HepG2 (cell line): ENCODE results near the gene ZMYM1. TPM values are rescaled to one million over a fixed set of nuclear protein-coding genes. Genes with fewer than 3 reads are reported as not detected.

ENCODE experiments used
- ELF1 ChIP-seq: sonication (generic); formaldehyde crosslinking; IDR thresholded peaks from 2 replicates; pipeline ENCODE4 v1.4.0; 2020; ENCODE audit warnings: missing genetic modification reagents
- KMT2B ChIP-seq: IDR thresholded peaks from 2 replicates; pipeline ENCODE4 v1.6.1; 2016; ENCODE audit warnings: missing genetic modification reagents, missing compliant biosample characterization
- MBNL3 ChIP-seq: fragments of 250-450 bp; sonication (Bioruptor Pico); conservative IDR thresholded peaks from 2 replicates; pipeline ENCODE4 v1.8.0; 2022; ENCODE audit warnings: mild to moderate bottlenecking, inconsistent platforms
- MED1 ChIP-seq: sonication (generic); formaldehyde crosslinking; IDR thresholded peaks from 2 replicates; pipeline ENCODE4 v1.4.0; 2020; ENCODE audit warnings: missing genetic modification reagents
- RBFOX2 ChIP-seq: fragments of 200-400 bp; formaldehyde crosslinking; IDR thresholded peaks from 2 replicates; pipeline ENCODE4 v1.6.1; 2017; ENCODE audit warnings: low read depth, mild to moderate bottlenecking, low read length
- RBM22 ChIP-seq: fragments of 200-400 bp; formaldehyde crosslinking; optimal IDR thresholded peaks from 2 replicates; pipeline ENCODE3; 2017; ENCODE audit warnings: mild to moderate bottlenecking, low read length, moderate library complexity
- RNF2 ChIP-seq: fragments of 450-650 bp; conservative IDR thresholded peaks from 2 replicates; pipeline ENCODE4 v1.6.1; 2016; ENCODE audit warnings: low read depth
- SP2 ChIP-seq: sonication (generic); formaldehyde crosslinking; IDR thresholded peaks from 2 replicates; pipeline ENCODE4 v1.5.1; 2020; ENCODE audit warnings: mild to moderate bottlenecking, missing genetic modification reagents
- ZFP82 ChIP-seq: sonication (generic); formaldehyde crosslinking; IDR thresholded peaks from 2 replicates; pipeline ENCODE4 v1.5.1; 2020; ENCODE audit warnings: mild to moderate bottlenecking, missing genetic modification reagents, borderline replicate concordance
- ZNF138 ChIP-seq: sonication (generic); formaldehyde crosslinking; IDR thresholded peaks from 2 replicates; pipeline ENCODE4 v1.5.0; 2020; ENCODE audit warnings: mild to moderate bottlenecking, low read depth, missing genetic modification reagents
- ZNF205 ChIP-seq: IDR thresholded peaks from 2 replicates; pipeline ENCODE4 v1.6.1; 2018; ENCODE audit warnings: missing biosample characterization, missing genetic modification reagents
- ZNF296 ChIP-seq: sonication (generic); formaldehyde crosslinking; conservative IDR thresholded peaks from 2 replicates; pipeline ENCODE4 v1.5.0; 2020; ENCODE audit warnings: mild to moderate bottlenecking, missing genetic modification reagents
- ZNF333 ChIP-seq: sonication (generic); formaldehyde crosslinking; IDR thresholded peaks from 2 replicates; pipeline ENCODE4 v1.4.0; 2020; ENCODE audit warnings: mild to moderate bottlenecking, missing genetic modification reagents, borderline replicate concordance
- ZNF367 ChIP-seq: sonication (generic); formaldehyde crosslinking; IDR thresholded peaks from 2 replicates; pipeline ENCODE4 v1.4.0; 2020; ENCODE audit warnings: missing genetic modification reagents, borderline replicate concordance
- ZNF558 ChIP-seq: sonication (generic); formaldehyde crosslinking; IDR thresholded peaks from 2 replicates; pipeline ENCODE4 v1.9.0; 2022; ENCODE audit warnings: mild to moderate bottlenecking, missing genetic modification reagents, borderline replicate concordance
- ZNF660 ChIP-seq: sonication (generic); formaldehyde crosslinking; IDR thresholded peaks from 2 replicates; pipeline ENCODE4 v1.5.1; 2020; ENCODE audit warnings: mild to moderate bottlenecking, low read depth, missing genetic modification reagents, borderline replicate concordance
- ZNF768 ChIP-seq: sonication (generic); formaldehyde crosslinking; IDR thresholded peaks from 2 replicates; pipeline ENCODE4 v1.4.0; 2020; ENCODE audit warnings: missing genetic modification reagents
- polyA plus RNA-seq, 8 experiments: library from polyadenylated mRNA; depleted of rRNA in 3 of 8; stranded (reverse) in 7 of 8; unstranded in 1 of 8; fragments of >200 nt; fragmentation: Illumina TruSeq in 4 of 8; extraction: Trizol in 4 of 8; gene quantifications; 2 replicates each; pipeline versions ENCODE4 v1.2.1 to v1.2.3, GENCODE V29; 2011 to 2016; ENCODE audit warnings: low read depth in 4 of 8, missing spikeins in 1 of 8, mixed read lengths in 1 of 8; ENCODE audit not compliant: insufficient read depth in 1 of 8
- total RNA-seq, 5 experiments: library from RNA; depleted of rRNA; stranded (reverse); fragments of >200 nt; fragmentation: Illumina TruSeq; extraction: Trizol; gene quantifications; 2 replicates each; pipeline ENCODE4 v1.2.3, GENCODE V29; 2016; ENCODE audit warnings: low read depth in 1 of 5
- TF ChIP-seq, protein P1 (sequence below): sonication (generic); formaldehyde crosslinking; IDR thresholded peaks from 2 replicates; pipeline ENCODE4 v1.5.0; 2020; ENCODE audit warnings: missing genetic modification reagents
- TF ChIP-seq, protein P2 (sequence below): sonication (generic); formaldehyde crosslinking; IDR thresholded peaks from 2 replicates; pipeline ENCODE4 v1.8.1; 2023; ENCODE audit warnings: mild to moderate bottlenecking, missing genetic modification reagents
- TF ChIP-seq, protein P3 (sequence below): sonication (generic); formaldehyde crosslinking; IDR thresholded peaks from one replicate; pipeline ENCODE4 v1.5.1; 2020; ENCODE audit warnings: mild to moderate bottlenecking, missing genetic modification reagents; ENCODE audit errors: not compliant biosample characterization

Gene ZMYM1
- total and polyA plus RNA-seq, 2 of the 13 experiments (the other 11 are each of a cell fraction or from before 2014, with no cell fraction given): 10.0 to 16.2 TPM

GRCh38 chr1:35079003-35079930 lies at the start of gene ZMYM1 (continued):
- TF ChIP-seq, protein P1, sequence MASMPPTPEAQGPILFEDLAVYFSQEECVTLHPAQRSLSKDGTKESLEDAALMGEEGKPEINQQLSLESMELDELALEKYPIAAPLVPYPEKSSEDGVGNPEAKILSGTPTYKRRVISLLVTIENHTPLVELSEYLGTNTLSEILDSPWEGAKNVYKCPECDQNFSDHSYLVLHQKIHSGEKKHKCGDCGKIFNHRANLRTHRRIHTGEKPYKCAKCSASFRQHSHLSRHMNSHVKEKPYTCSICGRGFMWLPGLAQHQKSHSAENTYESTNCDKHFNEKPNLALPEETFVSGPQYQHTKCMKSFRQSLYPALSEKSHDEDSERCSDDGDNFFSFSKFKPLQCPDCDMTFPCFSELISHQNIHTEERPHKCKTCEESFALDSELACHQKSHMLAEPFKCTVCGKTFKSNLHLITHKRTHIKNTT (CRISPR knock-in tag): no peak
- no peak for TF ChIP-seq MBNL3 (CRISPR knock-in tag)
- TF ChIP-seq, protein P2, sequence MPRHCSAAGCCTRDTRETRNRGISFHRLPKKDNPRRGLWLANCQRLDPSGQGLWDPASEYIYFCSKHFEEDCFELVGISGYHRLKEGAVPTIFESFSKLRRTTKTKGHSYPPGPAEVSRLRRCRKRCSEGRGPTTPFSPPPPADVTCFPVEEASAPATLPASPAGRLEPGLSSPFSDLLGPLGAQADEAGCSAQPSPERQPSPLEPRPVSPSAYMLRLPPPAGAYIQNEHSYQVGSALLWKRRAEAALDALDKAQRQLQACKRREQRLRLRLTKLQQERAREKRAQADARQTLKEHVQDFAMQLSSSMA (CRISPR knock-in tag): peak; percentile 20; the same call in 1 of the 2 replicates
- no peak for TF ChIP-seq ZNF138 (CRISPR knock-in tag)
- TF ChIP-seq ZNF333 (CRISPR knock-in tag): 0 out of 2 replicates have a peak, but pooled peaks have one; percentile 63
- peak; percentile 73; the same call in 1 of the 2 replicates for TF ChIP-seq ZNF558 (CRISPR knock-in tag)
- 0 out of 2 replicates have a peak, but pooled peaks have one; percentile 24 for TF ChIP-seq ZNF296 (CRISPR knock-in tag)
- TF ChIP-seq ELF1 (CRISPR knock-in tag): 0 out of 2 replicates have a peak, but pooled peaks have one; percentile 27
- TF ChIP-seq MED1: no peak
- TF ChIP-seq ZNF367 (CRISPR knock-in tag): no peak
- TF ChIP-seq ZFP82: no peak
- TF ChIP-seq RNF2: no peak
- TF ChIP-seq ZNF768 (CRISPR knock-in tag): 0 out of 2 replicates have a peak, but pooled peaks have one; percentile 40
- TF ChIP-seq KMT2B (CRISPR knock-in tag): peak; percentile 86; the same call in 1 of the 2 replicates
- no peak for TF ChIP-seq ZNF205 (CRISPR knock-in tag)
- TF ChIP-seq, protein P3, sequence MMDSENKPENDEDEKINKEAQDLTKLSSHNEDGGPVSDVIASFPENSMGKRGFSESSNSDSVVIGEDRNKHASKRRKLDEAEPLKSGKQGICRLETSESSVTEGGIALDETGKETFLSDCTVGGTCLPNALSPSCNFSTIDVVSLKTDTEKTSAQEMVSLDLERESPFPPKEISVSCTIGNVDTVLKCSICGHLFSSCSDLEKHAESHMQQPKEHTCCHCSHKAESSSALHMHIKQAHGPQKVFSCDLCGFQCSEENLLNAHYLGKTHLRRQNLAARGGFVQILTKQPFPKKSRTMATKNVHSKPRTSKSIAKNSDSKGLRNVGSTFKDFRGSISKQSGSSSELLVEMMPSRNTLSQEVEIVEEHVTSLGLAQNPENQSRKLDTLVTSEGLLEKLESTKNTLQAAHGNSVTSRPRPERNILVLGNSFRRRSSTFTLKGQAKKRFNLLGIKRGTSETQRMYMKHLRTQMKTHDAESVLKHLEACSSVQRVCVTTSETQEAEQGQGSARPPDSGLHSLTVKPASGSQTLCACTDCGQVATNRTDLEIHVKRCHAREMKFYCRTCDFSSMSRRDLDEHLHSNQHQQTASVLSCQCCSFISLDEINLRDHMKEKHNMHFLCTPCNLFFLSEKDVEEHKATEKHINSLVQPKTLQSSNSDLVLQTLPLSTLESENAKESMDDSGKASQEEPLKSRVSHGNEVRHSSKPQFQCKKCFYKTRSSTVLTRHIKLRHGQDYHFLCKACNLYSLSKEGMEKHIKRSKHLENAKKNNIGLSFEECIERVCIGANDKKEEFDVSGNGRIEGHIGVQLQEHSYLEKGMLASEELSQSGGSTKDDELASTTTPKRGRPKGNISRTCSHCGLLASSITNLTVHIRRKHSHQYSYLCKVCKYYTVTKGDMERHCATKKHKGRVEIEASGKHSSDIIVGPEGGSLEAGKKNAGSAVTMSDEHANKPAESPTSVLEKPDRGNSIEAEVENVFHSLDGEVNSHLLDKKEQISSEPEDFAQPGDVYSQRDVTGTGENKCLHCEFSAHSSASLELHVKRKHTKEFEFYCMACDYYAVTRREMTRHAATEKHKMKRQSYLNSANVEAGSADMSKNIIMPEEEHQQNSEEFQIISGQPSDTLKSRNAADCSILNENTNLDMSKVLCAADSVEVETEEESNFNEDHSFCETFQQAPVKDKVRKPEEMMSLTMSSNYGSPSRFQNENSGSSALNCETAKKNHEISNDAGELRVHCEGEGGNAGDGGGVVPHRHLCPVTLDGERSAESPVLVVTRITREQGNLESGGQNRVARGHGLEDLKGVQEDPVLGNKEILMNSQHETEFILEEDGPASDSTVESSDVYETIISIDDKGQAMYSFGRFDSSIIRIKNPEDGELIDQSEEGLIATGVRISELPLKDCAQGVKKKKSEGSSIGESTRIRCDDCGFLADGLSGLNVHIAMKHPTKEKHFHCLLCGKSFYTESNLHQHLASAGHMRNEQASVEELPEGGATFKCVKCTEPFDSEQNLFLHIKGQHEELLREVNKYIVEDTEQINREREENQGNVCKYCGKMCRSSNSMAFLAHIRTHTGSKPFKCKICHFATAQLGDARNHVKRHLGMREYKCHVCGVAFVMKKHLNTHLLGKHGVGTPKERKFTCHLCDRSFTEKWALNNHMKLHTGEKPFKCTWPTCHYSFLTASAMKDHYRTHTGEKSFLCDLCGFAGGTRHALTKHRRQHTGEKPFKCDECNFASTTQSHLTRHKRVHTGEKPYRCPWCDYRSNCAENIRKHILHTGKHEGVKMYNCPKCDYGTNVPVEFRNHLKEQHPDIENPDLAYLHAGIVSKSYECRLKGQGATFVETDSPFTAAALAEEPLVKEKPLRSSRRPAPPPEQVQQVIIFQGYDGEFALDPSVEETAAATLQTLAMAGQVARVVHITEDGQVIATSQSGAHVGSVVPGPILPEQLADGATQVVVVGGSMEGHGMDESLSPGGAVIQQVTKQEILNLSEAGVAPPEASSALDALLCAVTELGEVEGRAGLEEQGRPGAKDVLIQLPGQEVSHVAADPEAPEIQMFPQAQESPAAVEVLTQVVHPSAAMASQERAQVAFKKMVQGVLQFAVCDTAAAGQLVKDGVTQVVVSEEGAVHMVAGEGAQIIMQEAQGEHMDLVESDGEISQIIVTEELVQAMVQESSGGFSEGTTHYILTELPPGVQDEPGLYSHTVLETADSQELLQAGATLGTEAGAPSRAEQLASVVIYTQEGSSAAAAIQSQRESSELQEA: no peak
- TF ChIP-seq SP2 (CRISPR knock-in tag): no peak
- no peak for TF ChIP-seq ZNF660 (CRISPR knock-in tag)
- TF ChIP-seq RBM22: no peak
- TF ChIP-seq RBFOX2: peak; percentile 73
